ENCODE results near the gene TBC1D10B.
A peak's percentile ranks its signal among the peaks of the same experiment; 100 is the strongest.

Gene TBC1D10B

DNA sequence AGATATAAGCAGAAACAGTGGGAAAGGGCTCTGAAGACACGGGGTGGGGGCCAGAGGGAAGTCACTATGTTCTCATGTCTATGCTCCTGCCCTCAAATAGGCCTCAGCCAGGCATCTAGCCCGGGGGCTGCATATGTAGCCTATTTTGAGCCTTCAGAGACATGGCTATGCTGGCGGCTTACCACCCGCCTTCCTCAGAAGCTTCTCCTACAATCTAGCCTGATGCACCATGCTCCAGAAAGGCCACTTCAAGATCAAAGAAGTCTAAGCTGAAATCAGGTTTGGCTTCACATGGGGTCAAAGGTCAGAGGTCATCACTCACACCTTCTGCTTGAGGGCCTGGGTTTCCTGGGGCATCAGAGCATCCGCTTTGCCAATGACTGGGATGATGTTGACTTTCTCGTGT lies 10.5 kb upstream of the TBC1D10B start:
- no peak overlapping the region for H3K4me3 ChIP-seq (ENCODE audit: low read depth, low read length)
- TF ChIP-seq, protein P1, sequence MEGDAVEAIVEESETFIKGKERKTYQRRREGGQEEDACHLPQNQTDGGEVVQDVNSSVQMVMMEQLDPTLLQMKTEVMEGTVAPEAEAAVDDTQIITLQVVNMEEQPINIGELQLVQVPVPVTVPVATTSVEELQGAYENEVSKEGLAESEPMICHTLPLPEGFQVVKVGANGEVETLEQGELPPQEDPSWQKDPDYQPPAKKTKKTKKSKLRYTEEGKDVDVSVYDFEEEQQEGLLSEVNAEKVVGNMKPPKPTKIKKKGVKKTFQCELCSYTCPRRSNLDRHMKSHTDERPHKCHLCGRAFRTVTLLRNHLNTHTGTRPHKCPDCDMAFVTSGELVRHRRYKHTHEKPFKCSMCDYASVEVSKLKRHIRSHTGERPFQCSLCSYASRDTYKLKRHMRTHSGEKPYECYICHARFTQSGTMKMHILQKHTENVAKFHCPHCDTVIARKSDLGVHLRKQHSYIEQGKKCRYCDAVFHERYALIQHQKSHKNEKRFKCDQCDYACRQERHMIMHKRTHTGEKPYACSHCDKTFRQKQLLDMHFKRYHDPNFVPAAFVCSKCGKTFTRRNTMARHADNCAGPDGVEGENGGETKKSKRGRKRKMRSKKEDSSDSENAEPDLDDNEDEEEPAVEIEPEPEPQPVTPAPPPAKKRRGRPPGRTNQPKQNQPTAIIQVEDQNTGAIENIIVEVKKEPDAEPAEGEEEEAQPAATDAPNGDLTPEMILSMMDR (IDR thresholded peaks at IDR 0.05; ENCODE audit: insufficient read depth, low read depth, low read length, missing control alignments), result no peak
- DNase-seq (ENCODE audit: low read depth), result no peak

- no peak overlapping the region for H3K4me3 ChIP-seq (ENCODE audit: low read depth, low read length)
- TF ChIP-seq, protein P1 (IDR thresholded peaks at IDR 0.05; ENCODE audit: insufficient read depth, low read depth, low read length, missing control alignments), result no peak
- no peak for DNase-seq (ENCODE audit: low read depth)
Observed at GRCh38 chr16:30380072-30380802, 9.9 kb upstream of the TBC1D10B start.

GRCh38 chr16:30379158-30379783 lies 9.0 kb upstream of the TBC1D10B start:
- TF ChIP-seq, protein P1 (IDR thresholded peaks at IDR 0.05; ENCODE audit: insufficient read depth, low read depth, low read length, missing control alignments), result no peak
- DNase-seq (ENCODE audit: low read depth), result no peak
- H3K4me3 ChIP-seq (ENCODE audit: low read depth, low read length), result peak overlapping the region; percentile 77

DNA sequence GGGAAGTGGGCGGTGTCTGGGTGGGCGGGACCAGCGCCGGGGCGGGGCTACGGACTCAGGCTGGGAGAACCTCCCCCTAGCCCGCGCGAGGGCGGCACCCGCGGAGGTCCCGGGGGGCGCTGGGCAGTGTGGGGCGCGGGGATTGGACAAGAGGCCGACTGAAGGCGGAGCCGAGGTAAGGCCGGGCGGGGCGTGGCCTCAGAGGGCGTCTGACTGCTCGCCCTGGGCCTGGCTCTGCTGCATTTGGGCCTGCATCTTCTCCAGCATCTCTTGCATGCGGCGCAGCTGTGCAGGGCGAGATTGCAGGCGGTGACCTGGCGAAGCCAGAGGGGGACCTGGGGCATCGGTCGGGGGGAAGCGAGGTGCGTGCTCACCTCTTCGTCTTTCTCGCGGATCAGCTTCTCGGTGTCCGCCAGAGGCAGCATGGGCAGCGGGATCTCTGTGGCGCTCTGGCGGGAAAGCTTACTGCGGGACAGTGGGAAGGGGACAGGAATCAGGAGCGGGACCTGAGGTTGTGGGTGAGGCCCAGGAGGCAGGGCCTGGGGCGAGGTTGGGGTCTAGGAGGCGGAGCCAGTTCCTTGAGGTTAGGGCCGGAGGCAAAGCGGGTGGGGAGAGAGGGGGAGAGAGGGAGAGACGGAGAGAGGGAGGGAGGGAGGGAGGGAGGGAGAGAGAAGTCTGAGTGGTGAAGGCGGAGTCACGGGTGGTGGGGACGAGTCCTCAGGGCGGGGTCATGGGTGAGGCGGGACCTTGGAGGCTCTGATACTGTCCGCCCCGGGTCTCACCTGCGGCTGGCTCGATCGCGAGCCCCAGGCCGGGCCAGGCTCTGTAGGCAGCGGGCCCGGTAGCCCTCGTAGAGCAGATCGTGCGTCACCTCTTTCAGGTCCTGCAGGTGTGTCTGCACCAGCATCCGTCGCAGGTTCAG lies 8.2 kb upstream of the TBC1D10B start:
- peak overlapping the region; percentile 85 for H3K4me3 ChIP-seq (ENCODE audit: low read depth, low read length)
- peak; percentile 99 for DNase-seq (ENCODE audit: low read depth)
- TF ChIP-seq, protein P1 (IDR thresholded peaks at IDR 0.05; ENCODE audit: insufficient read depth, low read depth, low read length, missing control alignments), result no peak

- H3K4me3 ChIP-seq (ENCODE audit: low read depth, low read length), result peak overlapping the region; percentile 85
- TF ChIP-seq, protein P1 (IDR thresholded peaks at IDR 0.05; ENCODE audit: insufficient read depth, low read depth, low read length, missing control alignments), result no peak
- peak; percentile 95 for DNase-seq (ENCODE audit: low read depth)
Observed at GRCh38 chr16:30377812-30378235, 7.5 kb upstream of the TBC1D10B start.

- H3K4me3 ChIP-seq (ENCODE audit: low read depth, low read length), result peak overlapping the region; percentile 85
- no peak for DNase-seq (ENCODE audit: low read depth)
- TF ChIP-seq, protein P1 (IDR thresholded peaks at IDR 0.05; ENCODE audit: insufficient read depth, low read depth, low read length, missing control alignments), result no peak
Observed at GRCh38 chr16:30377050-30377811, 6.9 kb upstream of the TBC1D10B start.

Data from GM12865 (cell line).